Melanocyte of skin (primary cell): ENCODE measurements around the gene FMNL3. TPM values are rescaled to one million over a fixed set of nuclear protein-coding genes. Genes with fewer than 3 reads are reported as not detected.

Experiments used
- small RNA-seq, 2 donors: library from RNA; depleted of rRNA; stranded (forward); fragments of <200 nt; gene quantifications; one replicate each; pipeline ENCODE3, GENCODE V24; 2012
- total RNA-seq, 2 donors: library from RNA; depleted of rRNA; stranded (reverse); fragments of >200 nt; gene quantifications; 2 replicates each; pipeline ENCODE4 v1.2.3, GENCODE V29; 2012

Gene FMNL3
- total RNA-seq: 10 to 100 TPM; 27.6 to 28.2 TPM

GRCh38 chr12:49707128-49707811, at the start of gene FMNL3:
FMNL3 (minus strand) TSS chr12:49707405; CDS start chr12:49707180, 225 bp downstream.

GRCh38 chr12:49740930-49741881, 34.0 kb upstream of the FMNL3 start, which contains the start of gene TMBIM6:
TMBIM6 (plus strand) TSS chr12:49741557; CDS start chr12:49752494, 10,937 bp downstream.

GRCh38 chr12:49623142-49623904, 83.9 kb downstream of the FMNL3 start, which contains the start of gene PRPF40B:
PRPF40B (plus strand) TSS chr12:49623561; CDS start chr12:49623591, 30 bp downstream.

GRCh38 chr12:49605539-49605938, 101.7 kb downstream of the FMNL3 start, which contains the start of gene FAM186B:
FAM186B (minus strand) TSS chr12:49605639; CDS start chr12:49605477, 162 bp downstream.

Small RNA genes lying within 50 kb of the gene (small RNA-seq; reads per million reads assigned to genes)
- gene AC020612.2: 0 reads per million in 2 donors
- 0 reads per million in 2 donors for gene HIGD1AP9
- 0 reads per million in 2 donors for gene POLR2KP1
- gene RNU6-834P: 0 to 0.17 reads per million in 2 donors

Other genes starting within 250 kb of the FMNL3 start
- gene KCNH3, start 168.4 kb downstream of the FMNL3 start, total RNA-seq: not detected
- gene MCRS1, start 139.3 kb downstream of the FMNL3 start, total RNA-seq: 10 to 100 TPM; 52.3 to 66.9 TPM
- gene FAM186B, start 101.8 kb downstream of the FMNL3 start, total RNA-seq: 1 to 10 TPM in 1 of 2 donors, under 1 TPM in 1; 1.00 to 1.7 TPM
- 10 to 100 TPM in 1 of 2 donors, 1 to 10 TPM in 1; 10.0 to 10.7 TPM for gene PRPF40B, start 83.8 kb downstream of the FMNL3 start, total RNA-seq
- gene TMBIM6, start 34.2 kb upstream of the FMNL3 start, total RNA-seq: 100 to 1,000 TPM; 293 to 348 TPM
- 10 to 100 TPM; 23.0 to 25.8 TPM for gene NCKAP5L, start 121.0 kb upstream of the FMNL3 start, total RNA-seq
- 1 to 10 TPM; 3.4 to 4.0 TPM for gene BCDIN3D, start 135.7 kb upstream of the FMNL3 start, total RNA-seq
- gene FAIM2, start 196.5 kb upstream of the FMNL3 start, total RNA-seq: under 1 TPM in 1 of 2 donors, not detected in 1; under 0.01 TPM
- gene AQP2, start 243.3 kb upstream of the FMNL3 start, total RNA-seq: not detected